ENCODE data around the gene BACE1. TPM values are rescaled to one million over a fixed set of nuclear protein-coding genes. Genes with fewer than 3 reads are reported as not detected.
A peak's percentile ranks its signal among the peaks of the same experiment; 100 is the strongest.
"Not testable (repeated sequence)": the region's sequence is repeated elsewhere in the genome, so short reads cannot be mapped to it uniquely, and the experiment has no call there.

BACE1 gene
- 6.9 and 10.2 TPM in 2 replicates for total RNA-seq

- DNase-seq (ENCODE audit: low read depth in 2 of 2) = peak; percentile 48 to 79
Measured at GRCh38 chr11:117316197-117316961, at the start of gene BACE1. Gene BACE1 (minus strand): TSS chr11:117316256. CDS start chr11:117315795, 461 bp downstream.

GRCh38 chr11:117361432-117361831, 45.4 kb upstream of the BACE1 start:
- DNase-seq (ENCODE audit: low read depth in 2 of 2) = no peak

GRCh38 chr11:117356126-117356890, 40.3 kb upstream of the BACE1 start:
- DNase-seq (ENCODE audit: low read depth in 2 of 2) = no peak

- no peak for DNase-seq (ENCODE audit: low read depth in 2 of 2)
Measured at GRCh38 chr11:117354550-117354949, 38.5 kb upstream of the BACE1 start.

- DNase-seq (ENCODE audit: low read depth in 2 of 2) = no peak
Measured at GRCh38 chr11:117345039-117345438, 29.0 kb upstream of the BACE1 start.

GRCh38 chr11:117337076-117337475, 21.0 kb upstream of the BACE1 start:
- no peak for DNase-seq (ENCODE audit: low read depth in 2 of 2)

- no peak for DNase-seq (ENCODE audit: low read depth in 2 of 2)
Measured at GRCh38 chr11:117335399-117335798, 19.3 kb upstream of the BACE1 start.

GRCh38 chr11:117334896-117335295, 18.8 kb upstream of the BACE1 start:
- DNase-seq (ENCODE audit: low read depth in 2 of 2) = no peak

GRCh38 chr11:117333917-117334316, 17.9 kb upstream of the BACE1 start:
- DNase-seq (ENCODE audit: low read depth in 2 of 2) = no peak

- DNase-seq (ENCODE audit: low read depth in 2 of 2) = no peak
Measured at GRCh38 chr11:117332843-117333242, 16.8 kb upstream of the BACE1 start.

- peak; percentile 12 to 40 for DNase-seq (ENCODE audit: low read depth in 2 of 2)
Measured at GRCh38 chr11:117328375-117329010, 12.4 kb upstream of the BACE1 start.

GRCh38 chr11:117327567-117328374, 11.7 kb upstream of the BACE1 start, which contains the start of gene CEP164:
Gene CEP164 (plus strand): TSS chr11:117327854. CDS start chr11:117338587, 10,733 bp downstream.
- DNase-seq (ENCODE audit: low read depth in 2 of 2) = peak; percentile 92 to 96

- DNase-seq (ENCODE audit: low read depth in 2 of 2) = not testable (repeated sequence)
Measured at GRCh38 chr11:117327255-117327566, 11.2 kb upstream of the BACE1 start.

GRCh38 chr11:117319214-117319840, 3.3 kb upstream of the BACE1 start:
- DNase-seq (ENCODE audit: low read depth in 2 of 2) = peak; percentile 70 to 74

- no peak for DNase-seq (ENCODE audit: low read depth in 2 of 2)
Measured at GRCh38 chr11:117318738-117319137, 2.7 kb upstream of the BACE1 start.

GRCh38 chr11:117315285-117316196, 515 bp downstream of the BACE1 start:
- peak in 1 of 2 donors; percentile 15 for DNase-seq (ENCODE audit: low read depth in 2 of 2)

- no peak for DNase-seq (ENCODE audit: low read depth in 2 of 2)
Measured at GRCh38 chr11:117314840-117315239, 1.2 kb downstream of the BACE1 start.

- DNase-seq (ENCODE audit: low read depth in 2 of 2) = no peak
Measured at GRCh38 chr11:117313828-117314768, 2.0 kb downstream of the BACE1 start.

- no peak for DNase-seq (ENCODE audit: low read depth in 2 of 2)
Measured at GRCh38 chr11:117313091-117313490, 3.0 kb downstream of the BACE1 start.
